ENCODE measurements around the gene POGZ.

POGZ gene

GRCh38 chr1:151495316-151495715, 36.0 kb upstream of the POGZ start:
- TF ChIP-seq, protein P1, sequence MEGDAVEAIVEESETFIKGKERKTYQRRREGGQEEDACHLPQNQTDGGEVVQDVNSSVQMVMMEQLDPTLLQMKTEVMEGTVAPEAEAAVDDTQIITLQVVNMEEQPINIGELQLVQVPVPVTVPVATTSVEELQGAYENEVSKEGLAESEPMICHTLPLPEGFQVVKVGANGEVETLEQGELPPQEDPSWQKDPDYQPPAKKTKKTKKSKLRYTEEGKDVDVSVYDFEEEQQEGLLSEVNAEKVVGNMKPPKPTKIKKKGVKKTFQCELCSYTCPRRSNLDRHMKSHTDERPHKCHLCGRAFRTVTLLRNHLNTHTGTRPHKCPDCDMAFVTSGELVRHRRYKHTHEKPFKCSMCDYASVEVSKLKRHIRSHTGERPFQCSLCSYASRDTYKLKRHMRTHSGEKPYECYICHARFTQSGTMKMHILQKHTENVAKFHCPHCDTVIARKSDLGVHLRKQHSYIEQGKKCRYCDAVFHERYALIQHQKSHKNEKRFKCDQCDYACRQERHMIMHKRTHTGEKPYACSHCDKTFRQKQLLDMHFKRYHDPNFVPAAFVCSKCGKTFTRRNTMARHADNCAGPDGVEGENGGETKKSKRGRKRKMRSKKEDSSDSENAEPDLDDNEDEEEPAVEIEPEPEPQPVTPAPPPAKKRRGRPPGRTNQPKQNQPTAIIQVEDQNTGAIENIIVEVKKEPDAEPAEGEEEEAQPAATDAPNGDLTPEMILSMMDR (conservative IDR thresholded peaks at IDR 0.05; ENCODE audit: low read length) = no peak
- no peak for TF ChIP-seq EZH2phosphoT487 (IDR thresholded peaks at IDR 0.05; ENCODE audit: borderline replicate concordance)
- Histone ChIP-seq H3K9me3 (ENCODE audit: insufficient read depth, low read depth, low read length) (no peaks in the 10 kb centered on the region), H3K9me2 (replicated peaks; ENCODE audit: low read depth, low read length) (no peaks in the 10 kb centered on the region), H3K36me3 (ENCODE audit: insufficient read depth, low read length) (no peaks in the 10 kb centered on the region), H2AFZ (ENCODE audit: low read length) (no peak overlapping the region), H3F3A (ENCODE audit: low read depth) (no peaks in the 10 kb centered on the region), H3K27me3 (ENCODE audit: insufficient read depth, low read length, poor library complexity, severe bottlenecking) (no peaks in the 10 kb centered on the region), H4K20me1 (ENCODE audit: insufficient read depth, low read length, poor library complexity, severe bottlenecking) (no peaks in the 10 kb centered on the region), H3K4me3 (ENCODE audit: low read length, poor library complexity, severe bottlenecking) (no peak overlapping the region), H3K4me1 (ENCODE audit: insufficient read depth, low read length, poor library complexity, severe bottlenecking) (no peaks in the 10 kb centered on the region), H3K9ac (ENCODE audit: low read depth, low read length, poor library complexity, severe bottlenecking) (no peak overlapping the region), H3K4me2 (ENCODE audit: low read depth, low read length, poor library complexity, severe bottlenecking) (no peak overlapping the region), H3K79me2 (ENCODE audit: insufficient read depth, low read length) (no peaks in the 10 kb centered on the region)

- Histone ChIP-seq H3K27me3 (ENCODE audit: insufficient read depth, low read length, poor library complexity, severe bottlenecking) (no peaks in the 10 kb centered on the region), H2AFZ (ENCODE audit: low read length) (no peak overlapping the region), H3F3A (ENCODE audit: low read depth) (no peaks in the 10 kb centered on the region), H3K9ac (ENCODE audit: low read depth, low read length, poor library complexity, severe bottlenecking) (no peak overlapping the region), H4K20me1 (ENCODE audit: insufficient read depth, low read length, poor library complexity, severe bottlenecking) (no peaks in the 10 kb centered on the region), H3K79me2 (ENCODE audit: insufficient read depth, low read length) (no peaks in the 10 kb centered on the region), H3K4me1 (ENCODE audit: insufficient read depth, low read length, poor library complexity, severe bottlenecking) (no peaks in the 10 kb centered on the region), H3K4me3 (ENCODE audit: low read length, poor library complexity, severe bottlenecking) (no peak overlapping the region), H3K4me2 (ENCODE audit: low read depth, low read length, poor library complexity, severe bottlenecking) (no peak overlapping the region), H3K36me3 (ENCODE audit: insufficient read depth, low read length) (no peaks in the 10 kb centered on the region), H3K9me2 (replicated peaks; ENCODE audit: low read depth, low read length) (no peaks in the 10 kb centered on the region), H3K9me3 (ENCODE audit: insufficient read depth, low read depth, low read length) (no peaks in the 10 kb centered on the region)
- TF ChIP-seq, protein P1 (conservative IDR thresholded peaks at IDR 0.05; ENCODE audit: low read length) = no peak
- no peak for TF ChIP-seq EZH2phosphoT487 (IDR thresholded peaks at IDR 0.05; ENCODE audit: borderline replicate concordance)
These were observed 35.5 kb upstream of the POGZ start for GRCh38 chr1:151494741-151495281.

DNA sequence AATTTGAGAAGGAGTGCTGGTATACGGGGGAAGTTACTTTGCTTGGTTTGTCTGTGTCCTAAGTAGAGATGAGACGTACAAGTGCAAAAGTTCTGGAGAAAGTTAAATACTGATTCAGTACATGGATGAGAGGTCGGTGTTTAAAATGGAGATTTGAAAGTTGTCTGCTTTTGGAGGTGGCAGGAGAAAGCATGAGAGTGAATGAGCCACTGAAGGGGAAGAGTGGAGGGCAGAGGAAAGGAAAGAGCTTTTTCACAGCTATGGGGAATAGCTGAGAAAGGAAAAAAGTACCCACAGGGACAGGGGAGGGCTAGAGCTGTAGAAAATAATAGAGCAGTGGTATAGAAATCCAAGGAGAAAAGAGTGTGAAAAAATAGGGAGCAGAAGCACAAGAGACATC, 33.7 kb upstream of the POGZ start:
- Histone ChIP-seq H3K79me2 (ENCODE audit: insufficient read depth, low read length) (no peaks in the 10 kb centered on the region), H3F3A (ENCODE audit: low read depth) (no peaks in the 10 kb centered on the region), H3K4me1 (ENCODE audit: insufficient read depth, low read length, poor library complexity, severe bottlenecking) (no peaks in the 10 kb centered on the region), H3K27me3 (ENCODE audit: insufficient read depth, low read length, poor library complexity, severe bottlenecking) (no peaks in the 10 kb centered on the region), H3K4me3 (ENCODE audit: low read length, poor library complexity, severe bottlenecking) (no peak overlapping the region), H2AFZ (ENCODE audit: low read length) (no peak overlapping the region), H3K9me3 (ENCODE audit: insufficient read depth, low read depth, low read length) (no peaks in the 10 kb centered on the region), H4K20me1 (ENCODE audit: insufficient read depth, low read length, poor library complexity, severe bottlenecking) (no peaks in the 10 kb centered on the region), H3K9me2 (replicated peaks; ENCODE audit: low read depth, low read length) (no peaks in the 10 kb centered on the region), H3K9ac (ENCODE audit: low read depth, low read length, poor library complexity, severe bottlenecking) (no peak overlapping the region), H3K36me3 (ENCODE audit: insufficient read depth, low read length) (no peaks in the 10 kb centered on the region), H3K4me2 (ENCODE audit: low read depth, low read length, poor library complexity, severe bottlenecking) (no peak overlapping the region)
- no peak for TF ChIP-seq EZH2phosphoT487 (IDR thresholded peaks at IDR 0.05; ENCODE audit: borderline replicate concordance)
- TF ChIP-seq, protein P1 (conservative IDR thresholded peaks at IDR 0.05; ENCODE audit: low read length) = no peak
